Renal cortical epithelial cell (primary cell): ENCODE results near the gene OSBPL5. TPM values are rescaled to one million over a fixed set of nuclear protein-coding genes. Genes with fewer than 3 reads are reported as not detected.
"Not testable (repeated sequence)": the region's sequence is repeated elsewhere in the genome, so short reads cannot be mapped to it uniquely, and the experiment has no call there.

ENCODE experiments used
- DNase-seq: peaks from one replicate; pipeline ENCODE4 v3.0.0-alpha.2; 2011; ENCODE audit warnings: low read depth
- total RNA-seq: library from RNA; depleted of rRNA; stranded (reverse); fragments of >200 nt; gene quantifications from 2 replicates; pipeline ENCODE4 v1.2.3, GENCODE V29; 2014

The OSBPL5 gene
- total RNA-seq, 1 donor from 2014 or later = 21.3 TPM

- DNase-seq = no peak
Observed at GRCh38 chr11:3085052-3085451, 80.1 kb downstream of the OSBPL5 start.

- DNase-seq = no peak
Observed at GRCh38 chr11:3083321-3083720, 81.8 kb downstream of the OSBPL5 start.

GRCh38 chr11:3081386-3081751 is 83.7 kb downstream of the OSBPL5 start:
- no peak for DNase-seq

- DNase-seq = no peak
Observed at GRCh38 chr11:3080733-3081385, 84.3 kb downstream of the OSBPL5 start.

- no peak for DNase-seq
Observed at GRCh38 chr11:3080104-3080503, 85.0 kb downstream of the OSBPL5 start.

- DNase-seq = no peak
Observed at GRCh38 chr11:3077846-3078440, 87.2 kb downstream of the OSBPL5 start.

GRCh38 chr11:3077189-3077836 is 87.8 kb downstream of the OSBPL5 start:
- peak; percentile 74 for DNase-seq

GRCh38 chr11:3074912-3075589 is 90.1 kb downstream of the OSBPL5 start:
- DNase-seq = peak; percentile 66

- peak; percentile 98 for DNase-seq
Observed at GRCh38 chr11:3073029-3073435, 92.1 kb downstream of the OSBPL5 start.

- DNase-seq = no peak
Observed at GRCh38 chr11:3069425-3069824, 95.7 kb downstream of the OSBPL5 start.

GRCh38 chr11:3066308-3066707 is 98.8 kb downstream of the OSBPL5 start:
- DNase-seq = not testable (repeated sequence)

GRCh38 chr11:3064709-3065108 is 100.4 kb downstream of the OSBPL5 start:
- DNase-seq = not testable (repeated sequence)

GRCh38 chr11:3063876-3064275 is 101.2 kb downstream of the OSBPL5 start:
- DNase-seq = not testable (repeated sequence)

GRCh38 chr11:3063432-3063831 is 101.7 kb downstream of the OSBPL5 start:
- not testable (repeated sequence) for DNase-seq

GRCh38 chr11:3060436-3061025 is 104.6 kb downstream of the OSBPL5 start:
- DNase-seq = no peak

- peak; percentile 46 for DNase-seq
Observed at GRCh38 chr11:3058753-3059664, 106.1 kb downstream of the OSBPL5 start.

GRCh38 chr11:3057069-3057963 is 107.8 kb downstream of the OSBPL5 start, which contains the start of gene CARS1:
Gene CARS1 (minus strand): TSS chr11:3057423. CDS start chr11:3057367, 56 bp downstream.
- peak; percentile 84 for DNase-seq

- peak; percentile 18 for DNase-seq
Observed at GRCh38 chr11:3056296-3057068, 108.6 kb downstream of the OSBPL5 start.

GRCh38 chr11:3055891-3056290 is 109.2 kb downstream of the OSBPL5 start:
- no peak for DNase-seq
